WTC11 (cell line): ENCODE measurements around the gene TMX4. TPM values are rescaled to one million over a fixed set of nuclear protein-coding genes. Genes with fewer than 3 reads are reported as not detected.
A peak's percentile ranks its signal among the peaks of the same experiment; 100 is the strongest.

Experiments
- ATAC-seq: fragments of 200-7000 bp; cut with Tn5 transposase; 2 replicates; pipeline ENCODE4 v1.10.0; 2021; ENCODE audit warnings: mild to moderate bottlenecking, moderate library complexity
- CTCF ChIA-PET: fragments of 300-600 bp; sonication (Branson Sonifier 250); formaldehyde crosslinking; loops from one replicate; lab custom pipeline; 2021; ENCODE audit warnings: antibody characterized with exemption; lab: Charles Lee
- POLR2A ChIA-PET: fragments of 350-600 bp; sonication (Branson Sonifier 250); formaldehyde crosslinking; loops from one replicate; lab custom pipeline; 2021; ENCODE audit warnings: antibody characterized with exemption; lab: Charles Lee
- DNase-seq: peaks from one replicate; pipeline ENCODE4 v3.0.0; 2021; ENCODE audit warnings: low spot score
- H3K27ac Mint-ChIP-seq: 2 replicates; pipeline ENCODE4 v1.8.0; 2021; ENCODE audit warnings: mixed read lengths
- H3K27me3 Mint-ChIP-seq: 2 replicates; pipeline ENCODE4 v1.8.0; 2021; ENCODE audit warnings: low read depth, mild to moderate bottlenecking, moderate library complexity, mixed read lengths
- H3K36me3 Mint-ChIP-seq: 2 replicates; pipeline ENCODE4 v1.8.0; 2021; ENCODE audit warnings: mixed read lengths
- H3K4me1 Mint-ChIP-seq: 2 replicates; pipeline ENCODE4 v1.8.0; 2022; ENCODE audit warnings: mixed read lengths
- H3K4me3 Mint-ChIP-seq: 2 replicates; pipeline ENCODE4 v1.8.0; 2021; ENCODE audit warnings: mild to moderate bottlenecking, moderate library complexity, mixed read lengths
- H3K9me3 Mint-ChIP-seq: 2 replicates; pipeline ENCODE4 v1.8.0; 2021; ENCODE audit warnings: mixed read lengths
- CREB1 ChIP-seq: sonication (generic); formaldehyde crosslinking; IDR thresholded peaks from 2 replicates; pipeline ENCODE4 v1.8.0; 2023; ENCODE audit warnings: mild to moderate bottlenecking, missing genetic modification reagents
- E2F1 ChIP-seq: sonication (generic); formaldehyde crosslinking; IDR thresholded peaks from 2 replicates; pipeline ENCODE4 v1.8.0; 2022; ENCODE audit warnings: mild to moderate bottlenecking, missing genetic modification reagents
- GTF2I ChIP-seq: fragments of 250-450 bp; sonication (Bioruptor Pico); conservative IDR thresholded peaks from 2 replicates; pipeline ENCODE4 v1.4.0; 2021; ENCODE audit warnings: mild to moderate bottlenecking
- IRF1 ChIP-seq: sonication (generic); formaldehyde crosslinking; IDR thresholded peaks from 2 replicates; pipeline ENCODE4 v1.8.0; 2023; ENCODE audit warnings: missing genetic modification reagents
- MXD4 ChIP-seq: fragments of 250-450 bp; sonication (Bioruptor Pico); IDR thresholded peaks from 2 replicates; pipeline ENCODE4 v1.8.0; 2021; ENCODE audit warnings: mild to moderate bottlenecking, moderate library complexity, borderline replicate concordance
- NFATC4 ChIP-seq: fragments of 250-450 bp; sonication (Bioruptor Pico); IDR thresholded peaks from 2 replicates; pipeline ENCODE4 v1.9.0; 2021; ENCODE audit warnings: mild to moderate bottlenecking
- NR3C1 ChIP-seq: sonication (generic); formaldehyde crosslinking; conservative IDR thresholded peaks from 2 replicates; pipeline ENCODE4 v1.8.1; 2023; ENCODE audit warnings: low read depth, mild to moderate bottlenecking, missing genetic modification reagents
- SMAD4 ChIP-seq: sonication (generic); formaldehyde crosslinking; IDR thresholded peaks from 2 replicates; pipeline ENCODE4 v1.8.0; 2022; ENCODE audit warnings: mild to moderate bottlenecking, missing genetic modification reagents
- ZNF232 ChIP-seq: sonication (generic); formaldehyde crosslinking; IDR thresholded peaks from 2 replicates; pipeline ENCODE4 v1.8.0; 2022; ENCODE audit warnings: mild to moderate bottlenecking, missing genetic modification reagents
- ZNF263 ChIP-seq: sonication (generic); formaldehyde crosslinking; IDR thresholded peaks from 2 replicates; pipeline ENCODE4 v1.8.1; 2022; ENCODE audit warnings: low read depth, mild to moderate bottlenecking, moderate library complexity, missing genetic modification reagents
- ZNF416 ChIP-seq: fragments of 250-450 bp; sonication (Bioruptor Pico); IDR thresholded peaks from 2 replicates; pipeline ENCODE4 v1.9.0; 2021; ENCODE audit warnings: mild to moderate bottlenecking, inconsistent platforms
- total RNA-seq: library from RNA; stranded (reverse); gene quantifications from 3 replicates; pipeline ENCODE4 v1.2.3, GENCODE V29; 2021
- TF ChIP-seq, protein P1 (sequence below): sonication (generic); formaldehyde crosslinking; IDR thresholded peaks from 2 replicates; pipeline ENCODE4 v1.8.1; 2022; ENCODE audit warnings: low read depth, missing genetic modification reagents, borderline replicate concordance
- TF ChIP-seq, protein P2 (sequence below): sonication (generic); formaldehyde crosslinking; IDR thresholded peaks from 2 replicates; pipeline ENCODE4 v1.8.0; 2023; ENCODE audit warnings: mild to moderate bottlenecking, missing genetic modification reagents
- TF ChIP-seq, protein P3 (sequence below): fragments of 250-450 bp; sonication (Bioruptor Pico); conservative IDR thresholded peaks from 2 replicates; pipeline ENCODE4 v1.9.0; 2021; ENCODE audit warnings: mild to moderate bottlenecking
- TF ChIP-seq, protein P4 (sequence below): sonication (generic); formaldehyde crosslinking; IDR thresholded peaks from 2 replicates; pipeline ENCODE4 v1.8.1; 2023; ENCODE audit warnings: mild to moderate bottlenecking, missing genetic modification reagents, moderate library complexity

Gene TMX4
- total RNA-seq, 1 experiment from 2014 or later: 9.8 TPM

DNA sequence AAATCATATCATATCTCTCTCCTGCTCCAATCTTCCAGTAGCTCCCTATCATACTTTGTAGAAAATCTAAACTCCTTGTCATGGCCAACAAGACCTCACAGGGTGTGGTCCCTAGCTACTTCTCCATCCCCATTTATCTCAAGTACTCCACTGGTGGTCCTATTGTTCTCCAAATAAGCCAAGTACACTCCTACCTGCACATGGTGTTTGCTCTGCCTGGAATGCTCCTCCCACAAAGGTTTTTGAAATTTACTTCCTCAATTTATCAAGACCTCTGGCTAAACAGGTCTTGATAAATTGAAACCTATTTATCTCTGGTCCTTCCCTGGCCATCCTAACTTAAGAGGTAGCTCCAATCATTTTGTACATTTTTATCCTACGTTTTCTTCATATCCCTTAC lies 12.1 kb downstream of the TMX4 start:
- CTCF ChIA-PET: no interaction called here
- Mint-ChIP-seq H3K4me3 (no peak overlapping the region), H3K9me3 (no peaks in the 10 kb centered on the region), H3K27me3 (no peaks in the 10 kb centered on the region), H3K4me1 (peaks cover 25% of the 10 kb centered on the region), H3K36me3 (no peaks in the 10 kb centered on the region), H3K27ac (no peak overlapping the region)
- POLR2A ChIA-PET: no interaction called here
- DNase-seq: no peak
- peak; percentile 68 for ATAC-seq
- TF ChIP-seq, protein P1, sequence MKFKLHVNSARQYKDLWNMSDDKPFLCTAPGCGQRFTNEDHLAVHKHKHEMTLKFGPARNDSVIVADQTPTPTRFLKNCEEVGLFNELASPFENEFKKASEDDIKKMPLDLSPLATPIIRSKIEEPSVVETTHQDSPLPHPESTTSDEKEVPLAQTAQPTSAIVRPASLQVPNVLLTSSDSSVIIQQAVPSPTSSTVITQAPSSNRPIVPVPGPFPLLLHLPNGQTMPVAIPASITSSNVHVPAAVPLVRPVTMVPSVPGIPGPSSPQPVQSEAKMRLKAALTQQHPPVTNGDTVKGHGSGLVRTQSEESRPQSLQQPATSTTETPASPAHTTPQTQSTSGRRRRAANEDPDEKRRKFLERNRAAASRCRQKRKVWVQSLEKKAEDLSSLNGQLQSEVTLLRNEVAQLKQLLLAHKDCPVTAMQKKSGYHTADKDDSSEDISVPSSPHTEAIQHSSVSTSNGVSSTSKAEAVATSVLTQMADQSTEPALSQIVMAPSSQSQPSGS (CRISPR knock-in tag): no peak
- TF ChIP-seq ZNF416: no peak
- TF ChIP-seq, protein P2, sequence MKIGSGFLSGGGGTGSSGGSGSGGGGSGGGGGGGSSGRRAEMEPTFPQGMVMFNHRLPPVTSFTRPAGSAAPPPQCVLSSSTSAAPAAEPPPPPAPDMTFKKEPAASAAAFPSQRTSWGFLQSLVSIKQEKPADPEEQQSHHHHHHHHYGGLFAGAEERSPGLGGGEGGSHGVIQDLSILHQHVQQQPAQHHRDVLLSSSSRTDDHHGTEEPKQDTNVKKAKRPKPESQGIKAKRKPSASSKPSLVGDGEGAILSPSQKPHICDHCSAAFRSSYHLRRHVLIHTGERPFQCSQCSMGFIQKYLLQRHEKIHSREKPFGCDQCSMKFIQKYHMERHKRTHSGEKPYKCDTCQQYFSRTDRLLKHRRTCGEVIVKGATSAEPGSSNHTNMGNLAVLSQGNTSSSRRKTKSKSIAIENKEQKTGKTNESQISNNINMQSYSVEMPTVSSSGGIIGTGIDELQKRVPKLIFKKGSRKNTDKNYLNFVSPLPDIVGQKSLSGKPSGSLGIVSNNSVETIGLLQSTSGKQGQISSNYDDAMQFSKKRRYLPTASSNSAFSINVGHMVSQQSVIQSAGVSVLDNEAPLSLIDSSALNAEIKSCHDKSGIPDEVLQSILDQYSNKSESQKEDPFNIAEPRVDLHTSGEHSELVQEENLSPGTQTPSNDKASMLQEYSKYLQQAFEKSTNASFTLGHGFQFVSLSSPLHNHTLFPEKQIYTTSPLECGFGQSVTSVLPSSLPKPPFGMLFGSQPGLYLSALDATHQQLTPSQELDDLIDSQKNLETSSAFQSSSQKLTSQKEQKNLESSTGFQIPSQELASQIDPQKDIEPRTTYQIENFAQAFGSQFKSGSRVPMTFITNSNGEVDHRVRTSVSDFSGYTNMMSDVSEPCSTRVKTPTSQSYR (CRISPR knock-in tag): no peak
- no peak for TF ChIP-seq GTF2I (CRISPR knock-in tag)
- no peak for TF ChIP-seq ZNF232
- no peak for TF ChIP-seq NFATC4 (CRISPR knock-in tag)
- no peak for TF ChIP-seq MXD4 (CRISPR knock-in tag)
- no peak for TF ChIP-seq CREB1 (CRISPR knock-in tag)
- TF ChIP-seq NR3C1 (CRISPR knock-in tag): no peak
- no peak for TF ChIP-seq ZNF263 (CRISPR knock-in tag)

DNA sequence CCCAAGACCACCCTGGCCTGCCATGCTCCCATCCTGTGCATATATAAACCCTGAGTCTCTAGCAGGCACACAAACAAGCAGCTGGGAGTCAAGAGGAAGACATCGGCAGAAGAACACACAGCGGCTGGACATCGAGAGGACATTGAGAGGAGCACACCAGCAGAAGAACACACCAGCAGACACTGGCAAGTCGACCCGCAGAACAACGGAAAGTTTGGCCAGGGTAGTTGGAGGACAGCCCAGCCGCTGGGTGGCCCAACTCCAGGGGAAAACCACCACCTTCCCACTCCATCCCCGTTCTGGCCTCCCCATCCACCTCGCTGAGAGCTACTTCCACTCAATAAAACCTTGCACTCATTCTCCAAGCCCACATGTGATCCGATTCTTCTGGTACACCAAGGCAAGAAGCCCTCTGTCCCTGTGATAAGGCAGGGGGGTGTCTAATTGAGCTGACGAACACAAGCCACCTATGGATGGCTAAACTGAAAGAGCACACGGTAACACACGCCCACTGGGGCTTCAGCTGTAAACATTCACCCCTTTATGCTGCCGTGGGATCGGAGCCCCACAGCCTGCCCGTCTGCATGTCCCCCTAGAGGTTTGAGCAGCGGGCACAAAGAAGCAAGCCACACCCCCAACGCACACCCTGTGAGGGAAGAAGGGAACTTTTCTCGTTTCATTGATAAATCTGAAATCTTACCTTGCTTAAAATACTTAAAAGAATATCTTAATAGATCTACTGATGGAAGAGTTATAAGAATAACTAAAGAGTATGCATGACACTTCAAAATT lies 13.8 kb downstream of the TMX4 start:
- ChIA-PET CTCF (no interaction called here), POLR2A (no interaction called here)
- Mint-ChIP-seq H3K9me3 (no peaks in the 10 kb centered on the region), H3K27ac (peak overlapping the region; percentile 43; the same call in 1 of the 2 replicates), H3K4me3 (no peak overlapping the region), H3K36me3 (no peaks in the 10 kb centered on the region), H3K4me1 (peaks cover 19% of the 10 kb centered on the region), H3K27me3 (no peaks in the 10 kb centered on the region)
- TF ChIP-seq GTF2I (CRISPR knock-in tag): no peak
- no peak for TF ChIP-seq SMAD4
- no peak for TF ChIP-seq IRF1 (CRISPR knock-in tag)
- TF ChIP-seq E2F1 (CRISPR knock-in tag): no peak
- TF ChIP-seq, protein P3, sequence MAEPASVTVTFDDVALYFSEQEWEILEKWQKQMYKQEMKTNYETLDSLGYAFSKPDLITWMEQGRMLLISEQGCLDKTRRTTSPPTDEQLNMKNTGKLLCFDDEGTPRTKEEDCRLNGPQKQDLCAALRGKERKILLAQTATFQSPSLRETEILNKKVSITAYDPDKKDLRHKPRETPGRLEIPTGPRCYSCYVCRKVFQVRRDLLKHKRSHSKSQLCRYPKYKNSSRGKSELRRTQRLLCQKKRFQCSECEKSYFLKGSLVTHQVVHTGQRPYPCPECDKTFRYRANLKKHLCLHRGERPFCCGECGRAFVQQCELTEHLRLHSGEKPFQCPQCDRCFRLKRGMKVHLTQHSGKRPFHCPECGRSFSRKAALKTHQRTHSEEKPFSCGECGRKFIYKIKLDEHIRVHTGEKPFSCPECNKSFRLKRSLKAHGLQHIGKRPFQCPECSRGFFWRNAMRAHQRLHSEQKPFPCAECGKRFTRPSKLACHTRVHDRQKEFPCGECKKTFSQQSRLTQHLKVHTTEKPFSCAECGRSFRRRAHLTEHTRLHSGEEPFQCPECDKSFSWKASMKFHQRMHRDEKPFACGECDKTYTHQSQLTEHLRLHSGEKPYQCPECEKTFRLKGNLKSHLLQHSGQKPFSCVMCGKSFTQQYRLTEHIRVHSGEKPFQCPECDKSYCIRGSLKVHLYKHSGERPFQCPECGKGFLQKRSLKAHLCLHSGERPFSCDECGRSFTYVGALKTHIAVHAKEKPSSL (CRISPR knock-in tag): no peak
- TF ChIP-seq, protein P4, sequence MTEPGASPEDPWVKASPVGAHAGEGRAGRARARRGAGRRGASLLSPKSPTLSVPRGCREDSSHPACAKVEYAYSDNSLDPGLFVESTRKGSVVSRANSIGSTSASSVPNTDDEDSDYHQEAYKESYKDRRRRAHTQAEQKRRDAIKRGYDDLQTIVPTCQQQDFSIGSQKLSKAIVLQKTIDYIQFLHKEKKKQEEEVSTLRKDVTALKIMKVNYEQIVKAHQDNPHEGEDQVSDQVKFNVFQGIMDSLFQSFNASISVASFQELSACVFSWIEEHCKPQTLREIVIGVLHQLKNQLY (CRISPR knock-in tag): no peak
- DNase-seq (no peak), ATAC-seq (peak; percentile 78)
